8988T (cell line): Measurements from ENCODE around the gene PRDM12.

Source experiments
- DNase-seq: peaks from one replicate; pipeline ENCODE4 v3.0.0; 2011

Gene PRDM12

DNA sequence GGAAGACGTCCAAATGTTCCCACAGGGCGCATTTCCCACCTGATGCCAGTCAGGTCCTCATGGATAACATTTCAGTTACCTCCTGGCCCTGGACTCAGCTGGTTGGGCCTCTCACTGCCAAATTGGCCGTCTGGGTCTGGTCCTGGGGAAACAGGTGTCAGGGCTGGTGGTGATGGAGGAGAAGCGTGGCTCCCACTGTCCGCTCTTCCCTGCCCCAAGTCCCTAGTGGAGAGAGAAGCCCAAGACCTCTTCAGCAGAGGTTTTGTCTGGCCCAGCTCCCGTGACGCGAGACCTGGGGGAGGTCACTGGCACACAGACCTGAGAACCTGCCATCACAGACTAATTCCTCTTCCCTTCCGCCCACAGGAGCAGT is 27.8 kb upstream of the PRDM12 start:
- no peak for DNase-seq

DNA sequence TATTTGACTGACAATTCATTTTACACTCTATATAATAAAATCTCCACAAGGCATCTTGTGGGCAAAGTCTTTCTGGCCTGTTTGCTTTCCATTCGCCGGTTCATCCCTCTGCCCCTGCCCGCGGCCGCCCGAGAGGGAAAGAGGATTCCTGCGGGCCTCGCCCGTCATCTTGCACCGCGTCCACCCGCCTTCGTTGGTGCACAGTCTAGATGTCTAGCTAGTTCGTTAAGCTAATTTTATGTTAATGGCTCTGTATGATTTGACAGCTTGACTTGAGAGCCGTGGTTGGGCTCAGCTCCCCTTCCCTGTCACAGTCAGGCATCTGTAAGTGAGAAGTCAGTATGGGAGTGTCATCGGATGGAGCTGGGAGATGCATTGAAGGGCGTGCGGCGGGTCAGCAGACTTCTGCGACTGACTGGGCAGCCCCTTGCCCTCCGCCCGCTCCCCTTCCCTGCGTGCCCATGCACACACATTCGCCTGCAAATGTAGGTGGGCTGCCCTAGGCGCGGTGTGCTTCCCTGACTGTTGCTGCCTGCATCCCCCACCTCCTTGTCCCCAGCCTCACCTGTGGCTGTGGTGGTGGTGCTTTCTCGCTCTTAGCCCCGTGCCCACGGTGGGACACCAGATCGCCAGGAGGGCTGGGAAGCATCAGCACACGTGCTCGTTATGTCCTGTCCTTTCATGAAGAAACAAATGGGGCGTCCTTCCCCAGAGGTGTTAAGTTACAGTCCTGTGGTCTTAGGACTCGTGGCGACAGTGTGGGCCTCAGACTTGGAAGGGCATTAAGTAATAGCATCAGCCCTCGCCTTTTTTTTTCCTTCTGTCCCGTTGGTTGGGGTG is 25.9 kb upstream of the PRDM12 start:
- no peak for DNase-seq

DNA sequence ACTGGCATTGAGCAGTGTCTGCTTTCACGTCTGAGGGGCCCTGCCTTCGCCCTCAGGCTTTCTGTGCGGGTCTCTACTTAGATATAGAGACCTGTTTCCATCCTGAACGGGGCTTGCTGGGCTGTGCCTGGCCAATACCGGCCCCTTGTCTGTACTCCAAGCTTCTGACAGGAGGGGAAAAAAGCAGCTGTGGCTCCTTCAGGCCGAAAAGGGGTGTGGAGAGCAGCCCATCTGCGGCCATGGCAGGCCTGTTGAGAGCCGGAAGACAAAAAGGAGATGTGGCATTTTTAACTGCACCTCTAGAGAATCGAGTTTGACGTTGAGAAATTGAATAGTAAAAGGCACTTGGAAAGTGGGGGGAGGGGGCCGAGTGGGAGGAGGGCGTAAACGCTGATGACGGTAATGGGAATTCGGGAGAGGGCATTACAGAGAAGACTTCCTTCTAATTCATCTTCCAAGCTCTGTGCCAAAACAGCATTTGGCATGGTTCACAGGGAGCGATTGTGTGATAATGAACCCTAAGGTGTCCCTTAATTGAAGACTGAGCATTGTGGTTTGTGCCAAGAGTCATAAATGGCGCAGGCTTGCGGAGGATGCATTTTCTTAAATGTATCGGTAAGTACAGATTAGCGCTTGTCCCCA is 25.1 kb upstream of the PRDM12 start:
- DNase-seq = no peak

DNA sequence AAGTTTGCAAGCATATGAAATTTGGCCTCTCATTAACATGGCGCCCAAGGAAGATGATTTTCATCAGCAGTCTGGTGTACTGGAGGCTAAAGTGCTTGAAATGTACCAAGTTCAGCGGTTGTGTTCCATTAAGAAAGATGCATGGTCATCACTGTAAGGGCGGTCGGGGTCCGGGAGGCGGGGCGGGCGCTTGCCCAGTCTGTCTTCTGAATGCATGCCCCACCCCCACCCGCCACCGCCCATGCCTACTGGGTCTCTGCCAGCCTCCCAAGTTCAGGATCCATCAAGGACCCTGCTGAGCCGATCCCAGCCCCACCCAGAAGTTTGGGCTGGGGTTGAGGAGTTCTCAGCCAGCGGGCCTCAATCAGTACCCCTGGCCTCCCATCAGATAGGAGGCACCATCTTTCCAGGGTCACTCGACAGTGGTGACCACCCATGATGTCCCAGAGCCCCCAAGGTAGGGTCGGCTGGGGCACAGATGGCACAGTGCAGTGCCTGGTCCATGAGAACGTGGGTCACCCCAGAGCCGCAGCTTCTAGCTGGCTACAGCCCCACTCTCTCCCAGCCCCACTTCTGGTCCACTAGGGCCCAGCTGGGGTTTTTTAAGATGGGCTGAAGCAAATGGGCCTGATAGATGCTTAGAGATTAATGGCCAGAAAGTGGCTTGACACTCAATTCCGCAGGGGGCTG is 24.4 kb upstream of the PRDM12 start:
- DNase-seq = no peak

DNA sequence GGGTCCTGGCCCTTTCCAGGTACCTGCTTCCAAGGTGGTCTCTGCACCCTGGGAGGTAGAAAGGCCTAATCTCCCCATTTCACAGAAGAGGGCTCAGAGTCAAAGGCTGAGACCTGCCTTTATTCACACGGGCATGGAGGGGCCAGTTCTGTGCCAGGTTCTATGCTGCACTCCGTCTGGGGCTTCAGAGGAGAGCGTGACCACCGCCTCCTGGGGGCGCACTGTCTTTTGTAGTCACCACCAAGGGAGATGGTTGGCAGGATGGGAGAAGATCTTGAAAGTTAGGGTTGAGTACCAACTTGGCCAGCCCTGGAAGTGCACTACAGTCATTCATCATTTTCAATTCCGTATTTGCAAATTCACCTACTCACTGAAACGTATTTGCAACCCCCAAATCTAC is 23.7 kb upstream of the PRDM12 start:
- DNase-seq = no peak

DNA sequence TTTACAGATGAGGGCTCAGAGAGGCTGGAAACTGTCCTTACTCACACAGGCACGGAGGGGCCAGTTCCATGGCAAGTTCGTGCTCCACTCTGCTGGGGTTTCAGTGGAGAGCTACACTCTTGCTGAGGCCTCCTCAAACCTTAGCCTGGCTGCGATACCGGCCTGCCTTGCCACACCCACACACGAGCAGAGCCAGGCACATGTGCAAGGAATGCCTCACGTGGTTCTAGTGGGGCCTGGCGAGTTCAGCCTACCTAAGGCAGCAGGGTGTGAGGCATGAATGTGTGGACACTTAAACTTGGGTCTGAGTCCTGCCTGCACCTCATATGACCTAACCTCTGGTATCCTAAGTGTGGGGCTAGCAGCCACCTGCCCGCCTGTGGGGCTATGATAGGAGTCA is 21.5 kb upstream of the PRDM12 start:
- no peak for DNase-seq

DNA sequence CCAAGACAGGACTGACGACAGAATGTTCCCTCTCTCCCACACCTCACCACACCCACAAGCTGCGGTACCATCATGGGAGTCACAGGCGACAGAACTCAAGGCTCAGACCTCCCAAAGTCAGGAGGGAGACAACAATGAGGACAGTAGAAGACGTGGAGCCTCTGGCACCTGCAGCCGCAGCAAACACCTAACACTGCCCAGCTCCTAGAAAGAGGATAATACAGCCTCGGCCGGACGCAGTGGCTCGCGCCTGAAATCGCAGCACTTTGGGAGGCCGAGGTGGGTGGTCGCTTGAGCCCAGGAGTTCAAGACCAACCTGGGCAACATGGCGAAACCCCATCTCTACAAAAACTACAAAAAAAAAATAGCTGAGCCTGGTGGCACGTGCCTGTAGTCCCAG is 13.2 kb upstream of the PRDM12 start:
- no peak for DNase-seq

DNA sequence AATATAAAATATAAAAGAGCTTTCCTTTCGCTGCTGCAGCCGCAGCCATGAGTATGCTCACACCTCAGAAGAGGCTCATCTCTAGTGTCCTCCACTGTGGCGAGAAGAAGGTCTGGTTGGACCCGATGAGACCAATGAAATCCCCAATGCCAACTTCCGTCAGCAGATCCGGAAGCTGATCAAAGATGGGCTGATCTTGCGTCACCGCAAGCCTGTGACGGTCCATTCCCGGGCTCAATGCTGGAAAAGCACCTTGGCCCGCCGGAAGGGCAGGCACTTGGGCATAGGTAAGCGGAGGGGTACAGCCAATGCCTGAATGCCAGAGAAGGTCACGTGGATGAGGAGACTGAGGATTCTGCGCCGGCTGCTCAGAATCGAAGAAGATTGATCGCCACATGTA is 12.6 kb upstream of the PRDM12 start:
- DNase-seq = no peak

DNA sequence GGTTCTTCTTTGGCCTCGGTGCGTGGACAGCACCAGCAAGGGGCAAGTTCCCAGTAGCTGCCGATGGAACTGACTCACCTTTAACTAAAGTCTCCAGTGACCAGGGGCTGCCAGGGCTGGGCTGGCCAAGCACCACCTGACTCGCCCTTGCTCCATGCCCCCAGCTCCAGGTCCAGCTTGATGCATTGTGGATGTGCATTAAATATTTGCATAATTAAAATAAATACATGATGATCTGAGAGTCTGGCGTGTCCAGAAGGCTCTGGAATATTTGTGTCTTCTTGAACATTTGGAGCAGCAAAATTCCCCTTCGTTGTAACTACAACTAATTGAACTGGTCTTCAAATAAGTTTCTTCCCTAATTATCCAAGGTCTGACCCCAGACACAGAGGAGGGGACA is 9.5 kb upstream of the PRDM12 start:
- DNase-seq = no peak

DNA sequence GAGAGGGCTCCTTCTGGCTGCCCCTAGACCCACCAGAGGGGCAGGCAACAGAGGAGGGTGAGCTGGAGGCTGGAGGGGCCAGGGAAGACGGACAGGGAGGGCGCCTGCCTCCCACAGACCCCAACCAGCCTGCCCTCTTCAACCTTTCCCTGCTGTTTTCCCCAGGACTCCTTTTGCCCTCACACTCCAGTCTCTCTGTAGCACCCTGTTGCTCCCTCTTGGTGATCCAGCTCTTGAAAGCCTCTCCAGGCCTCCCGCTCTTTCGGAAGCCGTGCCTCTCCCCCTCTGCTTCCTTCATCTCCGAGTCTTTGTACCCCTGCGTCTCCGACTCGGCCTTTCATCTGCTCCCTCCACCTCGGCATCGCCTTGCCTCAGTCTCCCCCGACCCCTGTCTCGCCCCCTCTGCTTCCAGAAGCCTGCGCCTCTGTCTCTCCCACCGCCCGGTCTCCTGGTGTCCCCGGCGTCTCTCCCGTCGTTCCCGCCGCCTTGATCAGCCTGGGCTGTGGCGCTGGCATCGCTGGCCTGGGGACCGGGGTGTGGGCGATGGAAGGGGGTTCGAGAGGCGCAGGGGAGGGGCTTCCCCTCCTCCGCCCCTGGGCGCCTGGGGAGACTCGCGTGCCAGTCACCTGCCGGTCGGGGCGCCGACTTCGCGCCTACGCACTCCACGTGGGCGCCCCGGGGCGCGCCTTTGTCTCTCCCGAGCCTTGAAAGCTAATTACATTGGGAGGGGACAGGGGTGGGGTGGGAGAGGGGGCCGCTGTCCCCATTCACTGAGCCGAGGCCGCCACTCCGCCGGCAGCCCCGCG is 5.3 kb upstream of the PRDM12 start:
- DNase-seq = no peak

DNA sequence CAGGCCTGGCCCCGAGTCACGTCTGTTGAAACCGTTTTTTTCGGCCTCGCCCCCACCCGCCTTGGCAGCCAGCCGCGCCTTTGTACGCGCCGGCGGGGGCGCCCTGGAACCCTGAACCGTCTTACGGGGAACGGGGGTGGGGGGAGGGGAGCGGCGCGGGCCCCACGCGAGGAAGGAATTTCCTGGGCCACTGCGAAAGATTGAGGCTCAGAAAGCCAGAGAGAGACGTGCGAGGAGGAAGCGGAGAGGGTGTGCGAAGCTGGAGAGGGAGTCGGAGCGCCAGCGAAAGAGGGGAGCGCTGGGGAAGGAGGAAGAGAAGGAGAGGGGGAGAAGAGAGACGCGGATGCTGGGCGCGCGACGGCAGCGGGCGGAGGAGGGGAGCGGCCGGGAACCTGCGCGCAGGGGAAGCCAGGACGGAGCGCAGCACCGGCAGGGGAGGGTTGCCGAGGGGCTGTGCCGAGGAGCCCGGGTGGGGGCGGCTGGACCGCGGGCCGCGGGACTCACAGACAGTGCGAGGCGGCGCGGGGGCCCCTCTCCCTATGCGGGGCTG is 4.6 kb upstream of the PRDM12 start:
- no peak for DNase-seq

DNA sequence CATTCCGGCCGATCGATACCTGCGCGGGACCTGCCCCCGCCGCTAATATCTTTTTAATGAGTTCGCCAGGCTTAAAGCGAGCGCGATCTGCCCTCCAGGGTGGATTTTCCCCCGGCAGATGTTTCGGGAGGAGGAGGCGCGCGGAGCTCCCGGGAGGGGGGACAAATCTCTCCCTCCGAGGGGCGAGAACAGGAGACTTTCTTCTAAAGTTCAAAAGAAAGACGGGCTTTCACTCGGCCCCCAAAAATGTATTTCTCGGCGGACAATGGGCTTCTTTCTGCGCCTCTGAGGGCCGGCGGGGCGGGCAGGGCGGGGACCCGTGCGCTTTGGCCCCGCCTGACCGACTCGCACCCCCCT is 4.1 kb upstream of the PRDM12 start:
- DNase-seq = no peak

DNA sequence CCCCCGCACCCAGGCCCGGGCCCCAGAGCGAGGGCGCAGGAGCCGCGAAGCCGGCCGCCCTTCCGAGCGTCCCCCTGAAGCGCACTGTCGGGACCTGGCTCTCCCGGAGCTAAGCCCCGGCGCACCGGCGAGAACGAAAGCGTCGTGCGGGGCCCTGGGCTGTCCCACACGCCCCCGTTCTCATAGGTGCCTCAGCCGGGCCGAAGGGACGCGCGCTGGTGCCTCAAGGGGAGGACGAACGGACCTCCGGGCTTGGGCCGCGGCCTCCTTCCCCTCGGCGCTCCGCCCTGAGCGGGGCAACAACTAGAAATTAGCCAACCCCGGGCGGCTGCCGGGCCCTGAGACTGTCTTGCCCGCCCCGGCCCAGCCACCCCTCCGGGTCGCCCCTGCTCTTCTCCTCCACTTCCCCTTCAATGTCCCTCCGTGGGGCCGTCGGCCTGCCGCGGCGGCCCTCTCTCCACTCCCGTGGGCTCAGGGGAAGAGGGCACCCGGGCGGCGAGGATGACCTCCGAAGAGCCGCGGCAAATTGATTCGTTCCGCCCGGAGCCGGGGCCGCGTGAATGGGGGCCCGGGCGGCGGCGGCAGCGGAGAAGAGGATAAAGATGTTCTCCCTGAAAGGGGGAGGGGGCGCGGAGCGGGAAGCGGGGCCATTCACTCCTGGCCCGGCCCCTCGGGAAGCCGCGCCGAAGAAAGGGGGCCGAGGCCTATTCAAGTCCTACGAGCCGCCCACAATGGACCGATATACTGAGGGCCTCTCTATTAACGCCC is 3.5 kb upstream of the PRDM12 start:
- DNase-seq = no peak

DNA sequence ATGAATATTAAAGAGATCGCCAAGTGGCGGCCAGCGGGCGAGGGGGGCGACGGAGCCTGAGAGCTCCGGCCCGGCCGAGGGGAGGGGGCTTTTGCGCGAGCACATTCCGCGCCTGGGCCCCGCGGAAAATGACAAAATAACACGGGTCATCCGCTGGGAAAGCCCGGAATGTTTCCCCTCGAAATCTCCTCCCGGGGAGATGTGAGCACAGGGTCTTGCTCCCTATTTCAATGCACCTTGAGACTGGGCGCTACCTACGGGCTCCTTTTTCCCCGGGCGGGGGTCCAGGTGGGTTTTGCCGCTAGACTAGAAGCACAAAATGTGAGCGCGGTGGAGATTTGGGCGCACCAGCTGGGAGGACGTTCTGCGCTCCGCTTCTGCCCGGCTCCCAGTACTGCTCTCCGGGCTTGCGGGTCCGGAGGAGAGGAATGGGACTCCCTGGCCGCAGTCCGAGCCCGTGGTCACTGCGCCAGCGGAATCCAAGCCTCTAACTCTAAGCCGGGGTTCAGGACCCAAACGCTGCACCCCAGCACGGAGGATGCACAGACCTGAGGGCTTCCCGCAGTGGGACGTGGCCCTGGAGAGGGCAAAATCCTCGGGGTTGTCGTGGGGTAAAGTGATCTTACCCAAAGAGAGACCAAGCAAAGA is 2.8 kb upstream of the PRDM12 start:
- peak; percentile 46 for DNase-seq

DNA sequence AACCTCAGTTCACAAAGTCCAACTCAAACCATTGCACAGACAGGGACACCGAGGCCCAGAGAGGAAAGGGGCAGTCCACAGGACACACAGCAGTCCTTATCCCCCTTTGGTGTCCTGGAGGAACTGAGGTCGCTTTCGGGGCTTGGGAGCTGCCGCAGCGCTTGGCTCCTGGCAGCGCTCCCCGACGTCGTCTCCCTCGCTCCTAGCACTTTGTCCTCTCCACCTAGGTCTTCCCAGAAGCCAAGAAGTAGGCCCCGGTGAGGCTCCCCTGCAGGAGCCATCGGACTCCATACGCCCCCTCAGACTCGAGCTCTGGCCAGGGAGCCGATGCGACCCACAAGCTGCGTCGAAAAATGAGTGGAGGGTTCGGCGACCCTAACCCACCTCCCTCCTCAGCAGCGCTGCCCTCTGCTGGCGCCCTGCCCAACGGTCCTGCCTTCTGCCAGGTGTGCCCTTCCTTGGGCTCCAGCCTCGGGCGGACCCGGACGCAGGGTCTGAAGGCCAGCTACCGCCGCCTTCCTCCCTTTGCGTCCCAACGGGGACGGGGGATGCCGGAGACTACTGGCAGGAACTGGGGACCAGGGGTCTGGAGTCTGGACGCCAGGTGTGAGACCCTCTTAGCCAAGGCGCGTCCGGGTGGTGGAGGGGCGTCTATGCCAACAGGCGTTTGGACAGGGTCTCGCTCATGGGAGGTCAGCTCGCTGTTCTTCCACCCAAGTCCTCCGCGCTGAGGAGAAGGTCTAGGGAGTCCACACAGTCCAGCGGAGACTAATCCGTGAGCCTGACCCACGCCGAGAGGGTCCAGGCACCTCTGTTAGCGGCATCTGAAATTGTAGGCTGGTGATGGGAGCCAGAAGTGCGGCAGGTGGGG is 2.1 kb upstream of the PRDM12 start:
- peak; percentile 59 for DNase-seq

DNA sequence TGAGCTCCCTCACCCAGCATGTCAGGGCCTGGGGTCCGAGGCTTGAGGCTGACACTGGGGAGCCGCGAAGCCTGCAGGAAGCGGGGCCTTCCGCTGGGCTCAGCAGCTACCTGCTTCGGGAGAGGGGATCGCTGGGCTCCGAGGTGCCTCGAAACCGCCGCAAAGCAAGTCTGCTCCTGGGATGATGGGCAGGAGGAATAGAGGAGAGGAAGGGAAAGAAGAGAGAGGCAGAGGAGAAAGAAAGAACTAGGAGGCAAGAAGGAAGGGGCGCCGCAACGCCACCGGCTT is 1.5 kb upstream of the PRDM12 start:
- peak; percentile 41 for DNase-seq

DNA sequence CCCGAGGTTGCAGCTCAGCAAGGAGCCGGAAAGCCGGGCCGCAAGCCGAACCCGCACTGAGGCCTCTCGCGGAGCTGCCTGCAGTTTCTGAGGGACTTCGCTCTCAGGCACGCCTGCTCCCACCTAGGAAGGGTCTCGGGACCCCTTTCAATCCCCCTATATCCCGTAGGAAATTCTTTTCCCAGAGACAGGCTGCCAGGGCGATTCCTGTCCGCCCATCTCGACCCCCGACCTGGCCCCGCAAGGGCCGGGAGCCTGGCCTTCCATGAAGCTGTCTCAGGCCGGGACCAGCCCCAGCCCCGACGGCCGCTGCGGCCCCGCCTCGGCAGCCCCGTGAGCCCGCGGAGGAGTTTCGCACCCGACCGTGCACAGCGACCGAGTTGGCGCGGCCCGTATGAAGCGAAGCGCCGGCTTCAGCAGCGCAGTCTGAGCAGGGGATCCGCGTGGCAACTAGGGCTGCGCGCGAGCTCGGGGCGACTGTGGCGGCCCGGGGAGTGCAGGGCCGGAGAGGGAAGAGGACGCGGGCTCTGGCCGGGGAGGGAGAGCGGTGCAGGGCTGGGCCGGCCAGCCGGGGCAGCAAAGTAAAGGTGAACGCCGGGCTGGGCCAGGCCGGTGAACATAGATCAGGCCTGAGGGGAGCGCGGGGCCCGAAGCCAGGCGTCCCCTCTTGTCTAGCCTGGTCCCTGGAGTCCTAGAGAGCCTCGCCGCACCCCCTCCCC is 977 bp upstream of the PRDM12 start:
- DNase-seq = no peak

DNA sequence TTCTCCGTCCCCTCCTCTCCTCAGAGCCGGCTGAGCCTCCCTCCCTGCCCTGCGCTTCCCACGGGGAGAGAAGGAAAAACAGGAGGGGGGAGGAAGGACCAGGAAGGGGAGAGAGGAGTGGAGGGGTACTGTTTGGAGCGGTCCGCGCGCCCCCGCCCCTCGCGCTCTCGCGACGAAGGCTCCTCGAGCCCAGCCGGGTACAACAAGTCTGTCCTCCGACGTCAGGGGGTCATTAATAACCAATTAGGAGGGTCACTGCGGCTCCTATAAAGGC is 480 bp upstream of the PRDM12 start:
- peak; percentile 46 for DNase-seq

DNA sequence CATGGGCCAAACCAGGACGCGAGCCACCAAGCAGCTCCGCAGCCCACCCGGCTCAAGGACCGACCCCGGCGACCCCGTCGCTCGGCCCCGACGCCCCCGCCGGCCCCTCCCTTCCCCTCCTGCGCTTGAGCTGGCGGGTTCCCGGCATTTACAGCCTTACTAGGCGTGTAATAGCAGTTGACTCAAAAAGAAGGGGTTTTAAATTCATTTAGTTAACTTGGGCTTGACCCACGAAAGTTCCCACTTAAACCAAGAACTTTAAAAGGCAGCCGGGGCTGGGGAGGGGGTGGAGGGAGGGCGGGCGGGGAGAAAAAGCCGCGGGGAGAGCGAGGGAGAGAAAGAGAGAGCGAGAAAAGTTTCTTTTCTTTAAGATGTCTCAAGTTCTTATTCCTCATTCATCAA is 636 bp downstream of the PRDM12 start:
- no peak for DNase-seq
